ENCODE measurements around the gene LHFPL3. TPM values are rescaled to one million over a fixed set of nuclear protein-coding genes. Genes with fewer than 3 reads are reported as not detected.

The LHFPL3 gene
- total RNA-seq, 1 experiment from 2014 or later: 0.83 TPM

DNA sequence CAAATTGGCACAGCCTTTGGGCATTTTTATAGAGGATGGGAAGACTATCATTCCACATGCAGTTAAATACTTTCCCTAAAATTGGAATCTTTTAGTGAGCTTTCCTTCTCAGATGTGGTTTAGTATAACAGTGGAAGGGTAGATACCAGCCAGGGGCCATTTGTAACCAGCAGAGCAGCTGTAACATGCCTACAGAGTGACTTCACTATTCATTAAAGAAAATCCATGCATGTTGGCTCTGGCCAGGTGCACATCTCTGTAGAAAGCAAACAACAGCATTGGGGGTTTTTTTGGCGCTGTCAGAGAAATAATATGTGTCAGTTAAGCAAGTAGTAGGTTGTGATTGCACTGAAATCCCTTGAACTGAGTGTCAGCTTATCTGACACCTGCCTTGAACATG lies 115.6 kb downstream of the LHFPL3 start:
- ATAC-seq: no peak
- no peak for TF ChIP-seq FOXK1 (CRISPR knock-in tag; IDR thresholded peaks at IDR 0.05)
- no peak for TF ChIP-seq ZNF423 (CRISPR knock-in tag; IDR thresholded peaks at IDR 0.05)
- TF ChIP-seq, protein P1, sequence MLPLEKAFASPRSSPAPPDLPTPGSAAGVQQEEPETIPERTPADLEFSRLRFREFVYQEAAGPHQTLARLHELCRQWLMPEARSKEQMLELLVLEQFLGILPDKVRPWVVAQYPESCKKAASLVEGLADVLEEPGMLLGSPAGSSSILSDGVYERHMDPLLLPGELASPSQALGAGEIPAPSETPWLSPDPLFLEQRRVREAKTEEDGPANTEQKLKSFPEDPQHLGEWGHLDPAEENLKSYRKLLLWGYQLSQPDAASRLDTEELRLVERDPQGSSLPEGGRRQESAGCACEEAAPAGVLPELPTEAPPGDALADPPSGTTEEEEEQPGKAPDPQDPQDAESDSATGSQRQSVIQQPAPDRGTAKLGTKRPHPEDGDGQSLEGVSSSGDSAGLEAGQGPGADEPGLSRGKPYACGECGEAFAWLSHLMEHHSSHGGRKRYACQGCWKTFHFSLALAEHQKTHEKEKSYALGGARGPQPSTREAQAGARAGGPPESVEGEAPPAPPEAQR (CRISPR knock-in tag; IDR thresholded peaks at IDR 0.05): no peak
- TF ChIP-seq, protein P2, sequence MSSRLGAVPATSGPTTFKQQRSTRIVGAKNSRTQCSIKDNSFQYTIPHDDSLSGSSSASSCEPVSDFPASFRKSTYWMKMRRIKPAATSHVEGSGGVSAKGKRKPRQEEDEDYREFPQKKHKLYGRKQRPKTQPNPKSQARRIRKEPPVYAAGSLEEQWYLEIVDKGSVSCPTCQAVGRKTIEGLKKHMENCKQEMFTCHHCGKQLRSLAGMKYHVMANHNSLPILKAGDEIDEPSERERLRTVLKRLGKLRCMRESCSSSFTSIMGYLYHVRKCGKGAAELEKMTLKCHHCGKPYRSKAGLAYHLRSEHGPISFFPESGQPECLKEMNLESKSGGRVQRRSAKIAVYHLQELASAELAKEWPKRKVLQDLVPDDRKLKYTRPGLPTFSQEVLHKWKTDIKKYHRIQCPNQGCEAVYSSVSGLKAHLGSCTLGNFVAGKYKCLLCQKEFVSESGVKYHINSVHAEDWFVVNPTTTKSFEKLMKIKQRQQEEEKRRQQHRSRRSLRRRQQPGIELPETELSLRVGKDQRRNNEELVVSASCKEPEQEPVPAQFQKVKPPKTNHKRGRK (CRISPR knock-in tag; IDR thresholded peaks at IDR 0.05; ENCODE audit: borderline replicate concordance): no peak
- TF ChIP-seq SP1 (CRISPR knock-in tag; conservative IDR thresholded peaks at IDR 0.05): no peak
- TF ChIP-seq, protein P3, sequence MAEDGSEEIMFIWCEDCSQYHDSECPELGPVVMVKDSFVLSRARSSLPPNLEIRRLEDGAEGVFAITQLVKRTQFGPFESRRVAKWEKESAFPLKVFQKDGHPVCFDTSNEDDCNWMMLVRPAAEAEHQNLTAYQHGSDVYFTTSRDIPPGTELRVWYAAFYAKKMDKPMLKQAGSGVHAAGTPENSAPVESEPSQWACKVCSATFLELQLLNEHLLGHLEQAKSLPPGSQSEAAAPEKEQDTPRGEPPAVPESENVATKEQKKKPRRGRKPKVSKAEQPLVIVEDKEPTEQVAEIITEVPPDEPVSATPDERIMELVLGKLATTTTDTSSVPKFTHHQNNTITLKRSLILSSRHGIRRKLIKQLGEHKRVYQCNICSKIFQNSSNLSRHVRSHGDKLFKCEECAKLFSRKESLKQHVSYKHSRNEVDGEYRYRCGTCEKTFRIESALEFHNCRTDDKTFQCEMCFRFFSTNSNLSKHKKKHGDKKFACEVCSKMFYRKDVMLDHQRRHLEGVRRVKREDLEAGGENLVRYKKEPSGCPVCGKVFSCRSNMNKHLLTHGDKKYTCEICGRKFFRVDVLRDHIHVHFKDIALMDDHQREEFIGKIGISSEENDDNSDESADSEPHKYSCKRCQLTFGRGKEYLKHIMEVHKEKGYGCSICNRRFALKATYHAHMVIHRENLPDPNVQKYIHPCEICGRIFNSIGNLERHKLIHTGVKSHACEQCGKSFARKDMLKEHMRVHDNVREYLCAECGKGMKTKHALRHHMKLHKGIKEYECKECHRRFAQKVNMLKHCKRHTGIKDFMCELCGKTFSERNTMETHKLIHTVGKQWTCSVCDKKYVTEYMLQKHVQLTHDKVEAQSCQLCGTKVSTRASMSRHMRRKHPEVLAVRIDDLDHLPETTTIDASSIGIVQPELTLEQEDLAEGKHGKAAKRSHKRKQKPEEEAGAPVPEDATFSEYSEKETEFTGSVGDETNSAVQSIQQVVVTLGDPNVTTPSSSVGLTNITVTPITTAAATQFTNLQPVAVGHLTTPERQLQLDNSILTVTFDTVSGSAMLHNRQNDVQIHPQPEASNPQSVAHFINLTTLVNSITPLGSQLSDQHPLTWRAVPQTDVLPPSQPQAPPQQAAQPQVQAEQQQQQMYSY (CRISPR knock-in tag; IDR thresholded peaks at IDR 0.05): no peak
- TF ChIP-seq, protein P4, sequence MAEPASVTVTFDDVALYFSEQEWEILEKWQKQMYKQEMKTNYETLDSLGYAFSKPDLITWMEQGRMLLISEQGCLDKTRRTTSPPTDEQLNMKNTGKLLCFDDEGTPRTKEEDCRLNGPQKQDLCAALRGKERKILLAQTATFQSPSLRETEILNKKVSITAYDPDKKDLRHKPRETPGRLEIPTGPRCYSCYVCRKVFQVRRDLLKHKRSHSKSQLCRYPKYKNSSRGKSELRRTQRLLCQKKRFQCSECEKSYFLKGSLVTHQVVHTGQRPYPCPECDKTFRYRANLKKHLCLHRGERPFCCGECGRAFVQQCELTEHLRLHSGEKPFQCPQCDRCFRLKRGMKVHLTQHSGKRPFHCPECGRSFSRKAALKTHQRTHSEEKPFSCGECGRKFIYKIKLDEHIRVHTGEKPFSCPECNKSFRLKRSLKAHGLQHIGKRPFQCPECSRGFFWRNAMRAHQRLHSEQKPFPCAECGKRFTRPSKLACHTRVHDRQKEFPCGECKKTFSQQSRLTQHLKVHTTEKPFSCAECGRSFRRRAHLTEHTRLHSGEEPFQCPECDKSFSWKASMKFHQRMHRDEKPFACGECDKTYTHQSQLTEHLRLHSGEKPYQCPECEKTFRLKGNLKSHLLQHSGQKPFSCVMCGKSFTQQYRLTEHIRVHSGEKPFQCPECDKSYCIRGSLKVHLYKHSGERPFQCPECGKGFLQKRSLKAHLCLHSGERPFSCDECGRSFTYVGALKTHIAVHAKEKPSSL (CRISPR knock-in tag; conservative IDR thresholded peaks at IDR 0.05): no peak
- no peak for TF ChIP-seq NR1H2 (CRISPR knock-in tag; IDR thresholded peaks at IDR 0.05)
- TF ChIP-seq HMGA2 (CRISPR knock-in tag; IDR thresholded peaks at IDR 0.05): no peak
- TF ChIP-seq JUN (CRISPR knock-in tag; IDR thresholded peaks at IDR 0.05): no peak
- no peak for TF ChIP-seq IRF2 (CRISPR knock-in tag; IDR thresholded peaks at IDR 0.05; ENCODE audit: borderline replicate concordance, low read depth)
- TF ChIP-seq, protein P5, sequence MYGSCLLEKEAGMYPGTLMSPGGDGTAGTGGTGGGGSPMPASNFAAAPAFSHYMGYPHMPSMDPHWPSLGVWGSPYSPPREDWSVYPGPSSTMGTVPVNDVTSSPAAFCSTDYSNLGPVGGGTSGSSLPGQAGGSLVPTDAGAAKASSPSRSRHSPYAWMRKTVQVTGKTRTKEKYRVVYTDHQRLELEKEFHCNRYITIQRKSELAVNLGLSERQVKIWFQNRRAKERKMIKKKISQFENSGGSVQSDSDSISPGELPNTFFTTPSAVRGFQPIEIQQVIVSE (CRISPR knock-in tag; IDR thresholded peaks at IDR 0.05; ENCODE audit: borderline replicate concordance): no peak
- TF ChIP-seq, protein P6, sequence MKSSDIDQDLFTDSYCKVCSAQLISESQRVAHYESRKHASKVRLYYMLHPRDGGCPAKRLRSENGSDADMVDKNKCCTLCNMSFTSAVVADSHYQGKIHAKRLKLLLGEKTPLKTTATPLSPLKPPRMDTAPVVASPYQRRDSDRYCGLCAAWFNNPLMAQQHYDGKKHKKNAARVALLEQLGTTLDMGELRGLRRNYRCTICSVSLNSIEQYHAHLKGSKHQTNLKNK (CRISPR knock-in tag; IDR thresholded peaks at IDR 0.05): no peak
- TF ChIP-seq ZBTB21 (CRISPR knock-in tag; IDR thresholded peaks at IDR 0.05; ENCODE audit: borderline replicate concordance): no peak
- TF ChIP-seq GRHL2 (CRISPR knock-in tag; IDR thresholded peaks at IDR 0.05; ENCODE audit: insufficient replicate concordance, severe bottlenecking): no peak
- TF ChIP-seq ZNF263 (CRISPR knock-in tag; IDR thresholded peaks at IDR 0.05; ENCODE audit: low read depth): no peak

More for the DNA sequence above, 115.6 kb downstream of the LHFPL3 start:
- Mint-ChIP-seq H3K36me3 (no peaks in the 10 kb centered on the region), H3K4me3 (no peak overlapping the region), H3K27ac (no peak overlapping the region), H3K27me3 (ENCODE audit: low read depth) (no peaks in the 10 kb centered on the region), H3K4me1 (no peaks in the 10 kb centered on the region), H3K9me3 (no peaks in the 10 kb centered on the region)
- ChIA-PET CTCF (no interaction called here), POLR2A (interaction anchor here (0.6 kb wide), 1 partner anchor 250 kb away, joined by 4 read pairs; no protein-coding TSS in a partner anchor)
- DNase-seq (ENCODE audit: low spot score): no peak

Data from WTC11 (cell line).